HUES6 (cell line): ENCODE data around the gene ST14.

Source experiments
- H3K27ac ChIP-seq: 2 replicates; pipeline ENCODE4 v1.7.0; 2013; ENCODE audit warnings: low read depth, mild to moderate bottlenecking, low read length, inconsistent platforms
- H3K27me3 ChIP-seq: 2 replicates; pipeline ENCODE4 v1.6.1; 2013; ENCODE audit warnings: low read length; ENCODE audit not compliant: control insufficient read depth, insufficient read depth
- H3K36me3 ChIP-seq: 2 replicates; pipeline ENCODE4 v1.6.1; 2013; ENCODE audit warnings: low read length; ENCODE audit not compliant: control insufficient read depth, insufficient read depth
- H3K4me1 ChIP-seq: 2 replicates; pipeline ENCODE4 v1.6.1; 2013; ENCODE audit warnings: low read length; ENCODE audit not compliant: control insufficient read depth, insufficient read depth
- H3K4me3 ChIP-seq: 2 replicates; pipeline ENCODE4 v1.5.1; 2013; ENCODE audit warnings: low read depth, low read length
- H3K9ac ChIP-seq: one replicate; pipeline ENCODE4 v1.6.1; 2013; ENCODE audit warnings: mild to moderate bottlenecking, low read length
- H3K9me3 ChIP-seq: 2 replicates; pipeline ENCODE4 v1.6.1; 2013; ENCODE audit warnings: low read depth, low read length; ENCODE audit not compliant: control insufficient read depth, insufficient read depth

The ST14 gene

DNA sequence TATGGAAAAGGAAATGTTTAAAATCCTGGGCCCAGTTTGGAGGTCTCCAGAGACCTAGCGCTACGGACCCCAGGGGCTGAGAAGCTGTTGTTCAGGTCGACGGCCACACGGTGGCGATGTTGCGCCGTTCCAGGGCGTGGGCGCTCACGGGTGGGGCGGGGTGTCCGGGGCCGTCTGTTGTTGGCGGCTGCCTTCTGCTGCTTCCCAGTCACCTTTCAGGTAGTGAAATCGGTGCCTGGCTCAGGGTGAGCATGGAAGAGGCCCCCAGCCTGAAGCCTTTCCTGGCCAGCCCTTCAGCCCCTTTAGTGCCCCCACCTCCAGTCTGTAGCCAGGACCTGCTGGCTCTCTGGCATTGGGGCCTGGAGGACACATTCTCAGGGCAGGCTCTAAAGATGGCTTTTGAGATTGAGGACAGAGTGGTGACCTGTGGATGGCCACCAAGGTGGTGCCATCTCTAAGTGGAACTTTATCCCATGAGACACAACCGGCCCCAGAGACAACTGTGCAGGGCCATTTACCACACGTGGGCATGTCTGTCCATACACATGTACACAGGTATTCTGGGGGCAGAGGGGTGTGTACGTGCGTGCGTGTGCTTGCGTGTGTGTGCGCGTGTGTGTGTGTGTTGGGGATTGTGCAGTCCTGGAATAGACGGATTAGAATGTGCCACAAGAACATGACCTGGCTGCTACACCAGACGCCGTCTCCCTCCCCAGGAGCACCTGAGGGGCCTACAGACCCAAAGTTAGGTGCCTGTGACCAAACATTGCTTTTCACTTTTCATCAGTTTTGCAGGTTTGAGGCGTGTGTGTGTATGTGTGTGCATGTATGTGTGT is 53.8 kb downstream of the ST14 start:
- no peak overlapping the region for H3K9ac ChIP-seq
- no peak overlapping the region for H3K4me3 ChIP-seq
- no peaks in the 10 kb centered on the region for H3K9me3 ChIP-seq
- H3K27ac ChIP-seq = no peak overlapping the region
- H3K36me3 ChIP-seq = no peaks in the 10 kb centered on the region
- H3K4me1 ChIP-seq = peaks cover 25% of the 10 kb centered on the region
- H3K27me3 ChIP-seq = no peaks in the 10 kb centered on the region

DNA sequence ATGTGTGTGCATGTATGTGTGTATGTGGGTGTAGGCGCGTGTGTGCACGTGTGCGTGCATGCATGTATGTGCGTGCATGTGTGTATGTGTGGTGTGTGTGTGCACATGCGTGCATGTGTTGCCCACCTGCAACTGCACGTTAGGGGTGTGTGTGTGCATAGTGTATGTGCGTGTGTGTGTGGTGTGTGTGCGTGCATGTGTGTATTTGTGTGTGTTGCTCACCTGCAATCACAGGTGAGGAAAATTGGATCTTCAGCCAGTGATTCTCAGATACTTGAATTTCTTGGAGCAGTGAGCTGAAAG is 54.3 kb downstream of the ST14 start:
- no peak overlapping the region for H3K9ac ChIP-seq
- no peak overlapping the region for H3K27ac ChIP-seq
- H3K4me1 ChIP-seq = peaks cover 25% of the 10 kb centered on the region
- H3K36me3 ChIP-seq = no peaks in the 10 kb centered on the region
- no peak overlapping the region for H3K4me3 ChIP-seq
- no peaks in the 10 kb centered on the region for H3K27me3 ChIP-seq
- H3K9me3 ChIP-seq = no peaks in the 10 kb centered on the region

DNA sequence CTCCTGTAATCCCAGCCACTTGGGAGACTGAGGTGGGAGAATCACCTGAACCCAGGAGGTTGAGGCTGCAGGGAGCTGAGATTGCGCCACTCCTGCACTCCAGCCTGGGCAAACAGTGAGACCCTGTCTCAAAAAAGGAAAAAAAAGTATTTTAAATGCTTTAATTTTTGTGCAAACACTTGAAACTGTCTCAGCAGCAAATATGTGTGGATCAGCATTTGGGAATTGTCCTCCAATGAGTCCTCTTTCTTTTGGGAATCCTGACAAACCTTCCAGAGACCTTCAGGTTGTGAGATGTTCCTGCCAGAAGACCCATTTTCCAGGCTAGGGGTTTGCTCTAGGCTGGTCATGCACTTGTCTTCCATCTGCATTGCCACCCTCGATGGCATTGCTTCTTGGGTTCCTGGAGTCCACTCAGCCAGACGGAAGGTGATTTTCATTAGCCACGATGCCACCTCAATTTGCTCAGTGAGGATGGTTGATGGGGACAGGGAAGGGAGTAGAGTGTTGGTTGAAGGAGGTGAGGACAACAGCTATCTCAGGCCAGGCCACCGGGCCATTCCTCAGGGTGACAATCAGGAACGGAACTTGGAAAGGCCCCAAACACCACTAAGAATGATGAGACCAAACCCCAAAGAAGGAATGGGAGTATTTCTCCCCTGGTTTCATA is 55.4 kb downstream of the ST14 start:
- Histone ChIP-seq H3K36me3 (no peaks in the 10 kb centered on the region), H3K9me3 (no peaks in the 10 kb centered on the region), H3K4me1 (peaks cover 25% of the 10 kb centered on the region), H3K27ac (no peak overlapping the region), H3K9ac (no peak overlapping the region), H3K4me3 (no peak overlapping the region), H3K27me3 (no peaks in the 10 kb centered on the region)

DNA sequence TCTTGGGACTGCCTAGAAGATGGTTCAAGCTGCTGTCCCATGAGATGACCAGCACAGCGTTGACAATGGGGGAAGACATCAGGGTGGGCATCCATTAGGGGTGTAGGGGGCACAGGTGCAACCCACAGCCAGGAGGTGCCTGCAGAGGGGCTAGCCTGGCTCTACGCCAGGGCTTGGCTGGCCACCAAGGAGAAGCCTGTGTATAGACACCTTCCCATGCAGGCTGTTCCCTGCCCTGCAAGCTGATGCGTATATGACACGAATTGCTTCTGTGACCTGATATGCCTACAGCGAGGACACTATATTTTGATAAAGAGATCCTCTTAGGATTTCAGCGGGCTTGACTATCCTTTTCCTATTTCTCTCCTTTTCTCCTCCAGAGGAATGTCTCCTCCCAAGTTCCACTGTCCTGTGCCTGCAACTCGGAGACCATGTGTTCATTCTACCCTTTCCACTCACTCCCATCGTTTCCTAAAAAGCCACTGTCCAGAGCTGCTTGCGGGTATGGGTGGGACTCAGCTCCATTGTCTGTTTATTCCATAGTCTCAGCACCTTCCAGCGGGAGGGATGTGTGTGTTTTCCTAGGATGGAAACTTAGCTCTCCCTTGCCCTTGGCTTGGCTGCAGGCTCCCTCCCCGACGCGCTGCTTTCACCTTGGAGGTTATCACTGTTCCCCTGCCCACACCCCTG is 56.1 kb downstream of the ST14 start:
- Histone ChIP-seq H3K9me3 (no peaks in the 10 kb centered on the region), H3K4me3 (no peak overlapping the region), H3K9ac (no peak overlapping the region), H3K4me1 (peaks cover 25% of the 10 kb centered on the region), H3K27me3 (no peaks in the 10 kb centered on the region), H3K27ac (no peak overlapping the region), H3K36me3 (no peaks in the 10 kb centered on the region)

DNA sequence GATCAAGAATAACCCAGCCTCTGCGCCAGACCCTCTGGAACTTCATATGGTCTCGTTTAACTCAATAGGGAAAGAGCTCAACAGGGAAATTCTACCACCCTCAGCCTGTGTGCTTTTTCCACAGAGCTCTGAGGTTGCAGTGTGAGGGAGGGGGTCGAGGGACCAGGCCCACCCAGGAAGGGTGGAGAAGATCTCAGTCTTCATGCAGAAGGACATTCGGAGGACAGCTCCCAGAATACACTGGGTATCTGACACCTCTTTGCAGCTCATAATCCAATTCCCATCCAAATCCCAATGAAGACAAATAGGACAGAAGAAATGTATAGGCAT is 56.6 kb downstream of the ST14 start:
- no peaks in the 10 kb centered on the region for H3K9me3 ChIP-seq
- H3K4me3 ChIP-seq = no peak overlapping the region
- peaks cover 25% of the 10 kb centered on the region for H3K4me1 ChIP-seq
- no peak overlapping the region for H3K27ac ChIP-seq
- no peaks in the 10 kb centered on the region for H3K36me3 ChIP-seq
- no peaks in the 10 kb centered on the region for H3K27me3 ChIP-seq
- no peak overlapping the region for H3K9ac ChIP-seq

DNA sequence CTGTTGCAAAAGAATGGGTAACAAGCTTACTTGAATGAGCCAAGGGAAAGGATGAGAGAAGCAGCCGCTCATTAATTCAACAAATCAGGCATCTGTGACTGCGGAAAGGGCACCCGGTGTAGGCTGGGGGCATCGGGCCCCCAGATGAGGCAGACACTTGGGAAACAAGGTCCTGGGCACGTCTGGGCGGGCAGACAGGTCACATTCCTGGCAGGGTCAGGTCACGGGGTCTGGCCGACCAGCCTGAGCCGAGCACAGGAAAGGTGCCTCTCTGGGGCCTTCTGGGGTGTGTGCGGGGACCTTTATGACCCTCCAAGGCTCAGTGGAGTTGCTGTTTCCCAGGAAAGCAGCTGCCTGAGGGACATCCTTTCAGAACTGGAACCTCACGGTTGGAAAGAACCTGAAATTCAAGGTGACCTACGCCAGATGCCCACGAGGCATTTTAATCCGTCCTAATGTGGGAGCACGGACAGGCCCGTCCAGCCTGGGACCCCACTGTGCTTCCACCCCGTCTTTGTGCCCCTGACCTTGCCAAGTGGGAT is 57.1 kb downstream of the ST14 start:
- no peaks in the 10 kb centered on the region for H3K27me3 ChIP-seq
- no peaks in the 10 kb centered on the region for H3K9me3 ChIP-seq
- H3K4me3 ChIP-seq = no peak overlapping the region
- peaks cover 25% of the 10 kb centered on the region for H3K4me1 ChIP-seq
- H3K9ac ChIP-seq = no peak overlapping the region
- H3K27ac ChIP-seq = no peak overlapping the region
- no peaks in the 10 kb centered on the region for H3K36me3 ChIP-seq

DNA sequence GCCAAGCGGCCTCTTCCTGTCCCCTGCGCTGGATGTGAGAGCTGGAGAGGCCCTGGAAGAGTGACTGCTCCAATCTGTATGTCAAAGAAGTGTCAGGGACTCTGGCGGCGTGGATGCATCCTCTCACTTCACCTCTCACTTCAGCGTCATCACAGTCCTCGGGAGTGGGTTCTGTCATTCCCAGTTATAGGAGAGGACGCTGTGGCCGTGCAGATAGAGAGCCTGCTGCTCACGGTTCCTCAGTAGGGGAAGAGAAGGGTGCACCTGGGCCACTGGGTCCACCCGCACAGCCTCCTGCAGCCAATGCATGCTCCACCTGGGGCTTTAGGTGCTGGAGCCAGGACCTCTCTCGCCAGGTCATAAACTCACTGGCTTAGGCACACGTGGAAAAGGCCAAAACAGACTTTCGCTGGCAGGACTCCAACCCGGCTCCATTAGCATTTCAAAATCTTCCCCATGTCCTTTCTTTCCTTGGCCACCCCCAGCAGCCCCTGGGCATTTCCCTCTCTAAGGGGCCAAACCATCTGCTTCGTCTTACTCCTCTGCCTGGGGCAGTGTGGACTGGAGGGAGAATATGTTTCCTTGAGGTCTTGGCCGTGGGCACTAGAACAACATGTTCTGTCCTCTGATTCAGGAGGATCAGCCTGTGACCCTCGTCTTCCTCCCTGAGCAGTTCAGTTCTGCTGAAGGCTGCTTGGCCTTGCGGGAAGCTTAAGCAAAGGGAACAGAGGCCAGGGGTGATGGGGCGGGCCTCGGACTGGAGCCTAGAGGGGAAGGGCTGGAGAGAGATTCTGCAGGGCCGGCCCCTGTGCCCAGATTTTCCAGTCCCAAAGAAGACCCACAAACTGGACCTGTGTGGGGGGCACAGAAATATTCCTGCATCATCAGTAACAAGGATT is 57.8 kb downstream of the ST14 start:
- Histone ChIP-seq H3K4me3 (no peak overlapping the region), H3K9me3 (no peaks in the 10 kb centered on the region), H3K27ac (no peak overlapping the region), H3K4me1 (peaks cover 25% of the 10 kb centered on the region), H3K27me3 (no peaks in the 10 kb centered on the region), H3K9ac (no peak overlapping the region), H3K36me3 (no peaks in the 10 kb centered on the region)

DNA sequence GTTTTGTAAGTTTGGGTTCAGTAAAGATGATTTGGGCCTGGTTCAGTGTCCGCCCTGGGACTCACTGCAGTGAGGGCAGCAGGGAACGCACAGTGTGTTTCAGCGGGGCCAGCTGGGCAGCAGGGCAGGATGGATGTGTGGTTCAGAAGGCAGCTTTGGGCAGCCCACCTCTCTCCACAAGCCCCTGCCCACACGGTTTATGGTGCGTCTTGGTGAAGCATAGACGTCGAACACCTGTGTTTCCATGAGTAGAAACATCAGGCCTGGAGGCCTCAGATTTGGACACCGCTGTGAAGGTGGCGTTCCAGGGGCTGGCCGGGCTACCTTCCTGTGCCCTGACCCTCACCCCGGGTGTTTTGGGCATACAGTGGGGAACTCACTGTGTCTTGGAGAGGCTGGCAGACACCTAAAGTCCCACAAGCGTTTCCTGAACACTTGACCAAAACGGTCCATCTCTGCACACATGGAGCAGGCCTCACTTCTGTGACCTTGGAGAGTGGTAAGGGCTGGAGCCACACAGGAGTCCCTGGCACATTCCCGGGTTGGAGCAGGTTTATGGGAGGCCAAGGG is 59.0 kb downstream of the ST14 start:
- Histone ChIP-seq H3K4me1 (peaks cover 18% of the 10 kb centered on the region), H3K9me3 (no peaks in the 10 kb centered on the region), H3K27ac (no peak overlapping the region), H3K36me3 (no peaks in the 10 kb centered on the region), H3K4me3 (no peak overlapping the region), H3K9ac (no peak overlapping the region), H3K27me3 (no peaks in the 10 kb centered on the region)

DNA sequence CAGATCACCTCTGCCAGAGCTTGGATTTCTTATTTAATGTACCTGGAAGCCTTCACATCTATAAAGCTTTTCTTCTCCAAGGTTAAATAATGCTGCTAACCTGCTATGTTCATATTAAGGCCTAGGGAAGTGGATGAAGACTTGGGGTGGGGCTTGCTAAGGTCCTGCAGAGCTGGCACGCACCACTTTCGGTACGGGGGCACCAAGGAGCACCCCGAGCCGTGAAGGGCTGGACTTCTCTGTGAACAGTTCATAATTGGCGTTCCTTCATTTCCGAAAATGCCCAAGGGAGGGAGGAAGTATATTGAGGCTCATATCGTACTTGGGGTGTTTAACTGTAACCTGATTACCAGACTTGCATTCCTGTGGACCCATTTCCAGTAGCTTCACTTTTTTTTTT is 59.6 kb downstream of the ST14 start:
- Histone ChIP-seq H3K36me3 (no peaks in the 10 kb centered on the region), H3K27me3 (no peaks in the 10 kb centered on the region), H3K9ac (no peak overlapping the region), H3K4me1 (peaks cover 18% of the 10 kb centered on the region), H3K4me3 (no peak overlapping the region), H3K27ac (no peak overlapping the region), H3K9me3 (no peaks in the 10 kb centered on the region)

DNA sequence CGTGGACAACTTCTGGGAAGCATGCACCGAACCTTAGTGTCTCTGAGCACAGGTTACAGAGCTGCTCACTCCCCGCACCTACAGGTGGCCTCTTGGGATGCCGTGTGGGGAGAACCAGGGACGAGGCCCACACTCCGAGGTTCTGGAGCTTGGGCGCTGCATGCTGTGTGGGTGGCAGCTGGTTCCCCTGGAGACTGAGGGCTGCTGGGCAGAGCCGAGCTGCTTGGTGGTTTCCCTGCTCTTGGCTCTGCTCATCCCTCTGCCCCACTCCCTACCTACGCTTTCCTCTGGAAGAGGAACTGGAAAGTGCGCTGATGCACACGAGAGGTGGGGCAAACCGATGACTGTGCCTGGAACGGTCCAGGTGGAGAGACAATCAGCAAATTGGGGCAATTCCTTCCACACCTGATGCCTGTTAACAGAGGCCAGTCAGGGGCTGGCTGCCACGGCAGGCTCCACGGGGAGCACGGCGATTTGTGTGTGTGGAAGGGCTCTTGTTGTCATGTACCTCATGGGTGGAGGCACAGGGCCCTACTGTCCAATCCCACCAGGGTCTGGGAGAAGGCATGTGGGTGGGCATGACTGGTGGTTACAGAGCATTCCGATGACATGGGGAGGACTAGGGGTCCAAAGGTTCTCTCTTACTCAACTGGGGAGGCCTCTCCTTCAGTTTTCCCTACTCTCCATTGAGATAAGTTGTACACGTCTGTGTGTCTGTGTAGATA is 60.9 kb downstream of the ST14 start:
- no peak overlapping the region for H3K9ac ChIP-seq
- no peaks in the 10 kb centered on the region for H3K36me3 ChIP-seq
- H3K27me3 ChIP-seq = no peaks in the 10 kb centered on the region
- no peaks in the 10 kb centered on the region for H3K9me3 ChIP-seq
- peaks cover 18% of the 10 kb centered on the region for H3K4me1 ChIP-seq
- H3K4me3 ChIP-seq = no peak overlapping the region
- no peak overlapping the region for H3K27ac ChIP-seq
